ENCODE measurements around the gene CYP20A1.
A peak's percentile ranks its signal among the peaks of the same experiment; 100 is the strongest.
"Not testable (repeated sequence)": the region's sequence is repeated elsewhere in the genome, so short reads cannot be mapped to it uniquely, and the experiment has no call there.

CYP20A1 gene

GRCh38 chr2:203238704-203239526, at the start of gene CYP20A1:
Gene CYP20A1 (plus strand): TSS chr2:203239018. CDS start chr2:203239063, 45 bp downstream.
- Histone ChIP-seq H3K36me3 (replicated peaks) (peaks cover 10% of the 10 kb centered on the region), H3K27me3 (replicated peaks) (no peaks in the 10 kb centered on the region), H3K27ac (peak within 1 kb of the TSS; percentile 97), H3K4me3 (ENCODE audit: low read depth, low read length) (peak within 1 kb of the TSS; percentile 87)
- in situ Hi-C loops (cut with HindIII; ENCODE audit: low pct_ligation_motif_present, low sequenced_read_pairs): no loop called here
- TF ChIP-seq CTCF (IDR thresholded peaks at IDR 0.05; ENCODE audit: low read depth, low read length, missing control alignments): peak; percentile 46
- peak; percentile 94 for DNase-seq

DNA sequence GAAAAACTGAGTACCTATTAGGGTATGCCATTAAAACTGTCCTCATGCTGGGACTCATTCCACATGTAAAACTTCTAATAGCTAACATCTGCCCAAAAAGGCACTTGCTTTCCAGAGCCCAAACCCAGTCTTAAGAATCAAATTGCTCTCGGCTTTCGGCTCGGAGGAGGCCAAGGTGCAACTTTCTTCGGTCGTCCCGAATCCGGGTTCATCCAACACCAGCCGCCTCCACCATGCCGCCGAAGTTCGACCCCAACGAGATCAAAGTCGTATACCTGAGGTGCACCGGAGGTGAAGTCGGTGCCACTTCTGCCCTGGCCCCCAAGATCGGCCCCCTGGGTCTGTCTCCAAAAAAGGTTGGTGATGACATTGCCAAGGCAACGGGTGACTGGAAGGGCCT, 48.3 kb upstream of the CYP20A1 start:
- DNase-seq; H3K4me3 ChIP-seq (ENCODE audit: low read depth, low read length); H3K27ac ChIP-seq; in situ Hi-C loops (cut with HindIII; ENCODE audit: low pct_ligation_motif_present, low sequenced_read_pairs); H3K27me3 ChIP-seq (replicated peaks): not testable (repeated sequence)
- H3K36me3 ChIP-seq (replicated peaks): peaks cover 29% of the 10 kb centered on the region

- H3K27me3 ChIP-seq (replicated peaks); DNase-seq; H3K4me3 ChIP-seq (ENCODE audit: low read depth, low read length); H3K27ac ChIP-seq; in situ Hi-C loops (cut with HindIII; ENCODE audit: low pct_ligation_motif_present, low sequenced_read_pairs): not testable (repeated sequence)
- H3K36me3 ChIP-seq (replicated peaks): peaks cover 29% of the 10 kb centered on the region
Measured at GRCh38 chr2:203191026-203191425, 47.8 kb upstream of the CYP20A1 start.

- H3K27ac ChIP-seq: no peak overlapping the region
- in situ Hi-C loops (cut with HindIII; ENCODE audit: low pct_ligation_motif_present, low sequenced_read_pairs): no loop called here
- H3K4me3 ChIP-seq (ENCODE audit: low read depth, low read length): no peak overlapping the region
- no peak for DNase-seq
- no peaks in the 10 kb centered on the region for H3K27me3 ChIP-seq (replicated peaks)
- TF ChIP-seq CTCF (IDR thresholded peaks at IDR 0.05; ENCODE audit: low read depth, low read length, missing control alignments): no peak
- peaks cover 27% of the 10 kb centered on the region for H3K36me3 ChIP-seq (replicated peaks)
Measured at GRCh38 chr2:203191961-203192360, 46.9 kb upstream of the CYP20A1 start.

DNA sequence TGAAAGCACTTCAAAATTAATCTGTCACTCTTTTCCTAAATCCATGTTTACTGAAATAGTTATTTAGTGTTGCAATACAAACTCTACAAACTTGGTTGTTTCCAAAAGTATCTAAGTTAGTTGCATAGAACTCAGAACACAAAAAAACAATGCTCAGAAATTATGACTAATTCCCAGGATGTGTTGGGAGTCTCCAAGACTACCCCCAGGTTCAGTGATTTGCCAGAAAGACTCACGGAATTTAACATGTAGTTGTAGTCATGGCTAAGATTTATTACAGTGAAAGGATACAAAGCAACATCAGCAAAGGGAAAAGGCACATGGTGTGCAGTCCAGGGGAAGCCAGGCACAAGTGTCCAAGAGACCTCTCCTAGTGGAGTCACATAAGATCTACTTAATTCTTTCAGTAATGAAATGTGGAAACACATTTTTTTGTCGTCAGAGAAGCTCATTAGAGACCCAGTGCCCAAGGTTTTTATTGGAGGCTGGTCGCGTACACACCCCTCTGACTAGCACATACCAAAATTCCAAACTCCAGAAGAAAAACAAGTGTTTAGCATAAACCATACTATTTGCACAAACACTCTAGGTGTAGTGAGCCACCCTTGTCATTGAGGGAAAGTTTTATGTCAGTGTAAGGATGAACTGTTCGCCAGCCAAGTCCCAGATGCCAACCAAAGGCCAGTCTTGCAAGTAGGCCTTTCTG, 43.3 kb upstream of the CYP20A1 start:
- TF ChIP-seq CTCF (IDR thresholded peaks at IDR 0.05; ENCODE audit: low read depth, low read length, missing control alignments): no peak
- no peak for DNase-seq
- Histone ChIP-seq H3K4me3 (ENCODE audit: low read depth, low read length) (no peak overlapping the region), H3K36me3 (replicated peaks) (peaks cover 21% of the 10 kb centered on the region), H3K27ac (no peak overlapping the region), H3K27me3 (replicated peaks) (no peaks in the 10 kb centered on the region)
- in situ Hi-C loops (cut with HindIII; ENCODE audit: low pct_ligation_motif_present, low sequenced_read_pairs): no loop called here

DNA sequence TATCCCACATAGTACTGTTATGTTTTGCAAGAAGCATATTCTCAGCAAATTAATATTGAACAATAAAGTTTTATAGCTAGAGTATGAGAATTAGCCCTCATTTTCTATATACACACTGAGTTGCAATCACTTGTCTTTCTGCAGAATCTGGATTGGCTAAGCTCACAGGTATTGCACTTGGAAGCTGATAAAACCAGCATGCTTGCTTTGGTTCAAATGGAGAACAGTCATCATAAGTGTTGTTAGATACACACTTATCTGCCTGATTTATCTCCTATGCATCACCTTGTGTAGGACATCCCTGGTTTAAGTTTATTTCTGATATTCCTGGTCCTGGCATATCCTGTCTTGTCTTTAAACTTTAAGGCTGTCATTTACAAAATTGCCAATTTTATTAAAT, 38.0 kb upstream of the CYP20A1 start:
- no peak overlapping the region for H3K27ac ChIP-seq
- in situ Hi-C loops (cut with HindIII; ENCODE audit: low pct_ligation_motif_present, low sequenced_read_pairs): no loop called here
- no peak for TF ChIP-seq CTCF (IDR thresholded peaks at IDR 0.05; ENCODE audit: low read depth, low read length, missing control alignments)
- no peaks in the 10 kb centered on the region for H3K27me3 ChIP-seq (replicated peaks)
- H3K36me3 ChIP-seq (replicated peaks): peaks cover 12% of the 10 kb centered on the region
- no peak overlapping the region for H3K4me3 ChIP-seq (ENCODE audit: low read depth, low read length)
- DNase-seq: no peak

Data from brain microvascular endothelial cell (primary cell).